KBM-7 (cell line): Measurements from ENCODE around the gene TMEM86B.

Experiments used
- DNase-seq: peaks from one replicate; pipeline ENCODE4 v3.0.0-alpha.2; 2015
- in situ Hi-C: fragments of 300-500 bp; cut with MboI; formaldehyde crosslinking; loops from 2 replicates; pipeline ENCODE4 v1.14.3; 2020; ENCODE audit warnings: low sequenced_read_pairs, low pct_unique_long_range_greater_than_20kb, mixed read lengths

The TMEM86B gene

DNA sequence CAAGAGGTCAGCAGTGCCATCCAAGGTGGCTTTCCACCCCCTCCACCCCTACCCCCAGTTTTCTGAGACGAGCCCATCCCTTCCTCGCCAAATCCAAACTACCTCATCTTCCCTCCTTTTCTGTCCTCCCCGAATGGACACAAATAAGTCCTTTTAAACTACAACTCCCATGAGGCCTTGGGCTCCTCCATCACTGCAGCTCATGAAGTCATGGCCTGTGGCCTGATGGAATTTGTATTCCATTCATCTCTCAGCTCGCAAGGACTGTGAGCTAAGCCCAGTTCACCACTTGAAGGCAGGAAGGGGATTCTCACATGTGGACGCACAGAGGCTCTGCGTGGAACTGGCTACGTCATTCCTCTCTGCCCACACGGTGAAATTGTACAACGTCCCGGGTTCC, 31.8 kb downstream of the TMEM86B start:
- in situ Hi-C loops: no loop called here
- no peak for DNase-seq

DNA sequence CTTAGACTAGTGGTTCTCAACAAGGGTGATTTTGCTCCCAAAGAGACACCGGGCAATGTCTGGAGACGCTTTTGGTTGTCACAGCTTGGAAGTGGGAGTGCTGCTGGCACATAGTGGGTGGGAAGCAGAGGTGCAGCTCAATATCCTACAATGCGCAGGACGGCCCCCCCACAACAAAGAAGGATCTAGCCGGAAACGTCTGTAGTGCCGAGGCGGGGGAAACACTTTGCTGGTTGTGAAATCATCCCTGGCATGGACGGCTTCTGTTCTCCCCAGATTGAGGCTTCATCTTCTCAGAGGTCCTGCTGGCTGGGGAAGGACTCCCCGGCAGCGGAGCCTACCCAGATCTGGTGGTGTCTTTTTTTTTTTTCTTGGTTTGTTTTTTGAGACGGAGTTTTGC, 35.1 kb downstream of the TMEM86B start:
- no peak for DNase-seq

DNA sequence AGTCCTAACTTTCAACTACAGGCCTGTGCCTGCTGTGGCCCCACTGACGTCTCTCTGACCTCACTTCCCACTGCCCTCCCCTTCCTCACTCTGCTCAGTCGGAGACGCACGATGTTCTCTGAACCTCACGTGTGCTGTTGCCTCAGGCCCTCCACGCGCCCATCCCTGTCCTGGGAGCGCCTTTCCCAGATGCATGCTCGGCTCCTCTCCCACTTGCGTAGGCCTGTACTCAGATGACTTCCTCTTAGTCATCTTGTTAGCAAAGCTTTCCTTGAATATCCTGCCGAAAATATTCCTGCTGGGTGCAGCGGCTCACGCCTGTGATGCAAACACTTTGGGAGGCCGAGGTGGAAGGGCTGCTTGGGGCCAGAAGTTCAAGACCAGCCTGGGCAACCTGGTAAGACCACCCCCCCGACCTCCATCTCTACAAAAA, 39.1 kb downstream of the TMEM86B start:
- peak; percentile 28 for DNase-seq
- in situ Hi-C loops: no loop called here

More for the DNA sequence above, 35.1 kb downstream of the TMEM86B start:
- in situ Hi-C loops: no loop called here

DNA sequence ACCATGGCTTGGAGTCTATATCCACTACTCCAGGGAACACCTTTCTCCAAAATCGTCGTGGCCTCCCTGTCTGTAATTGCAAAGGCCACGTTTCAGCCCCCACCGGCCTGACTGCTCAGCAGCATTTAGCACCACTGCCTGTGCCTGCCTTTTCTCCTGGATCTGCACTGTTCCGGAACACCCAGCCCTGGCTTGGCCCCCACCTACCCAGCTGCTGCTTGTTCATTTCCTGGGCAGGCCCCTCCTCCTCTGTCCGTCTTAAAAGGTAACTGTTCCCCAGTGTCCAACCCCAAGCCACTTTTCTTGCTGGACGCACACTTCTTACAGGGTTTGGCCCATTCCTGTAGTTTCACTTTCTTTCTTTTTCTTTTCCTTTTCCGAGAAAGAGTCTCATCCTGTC, 39.9 kb downstream of the TMEM86B start:
- in situ Hi-C loops: no loop called here
- DNase-seq: no peak

DNA sequence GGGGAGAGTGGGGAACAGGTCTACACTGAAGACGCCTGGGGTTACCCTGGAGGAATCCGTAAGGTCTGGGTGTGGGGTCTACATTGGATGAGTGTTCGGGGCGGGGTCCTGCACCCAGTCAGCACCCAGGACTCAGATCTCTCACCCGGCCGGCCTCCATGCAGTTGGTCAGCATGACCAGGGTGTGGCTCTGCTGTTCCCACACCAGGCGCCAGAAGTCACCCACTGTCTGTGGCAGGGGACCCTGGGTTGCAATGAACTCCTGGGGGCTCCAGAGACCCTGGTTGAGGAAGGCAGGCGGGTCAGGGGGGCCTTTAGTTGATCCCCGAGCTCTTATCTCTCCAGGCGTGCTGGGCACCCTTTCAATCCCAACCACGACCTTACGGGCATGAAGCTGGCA, 42.5 kb downstream of the TMEM86B start:
- in situ Hi-C loops: no loop called here
- no peak for DNase-seq

DNA sequence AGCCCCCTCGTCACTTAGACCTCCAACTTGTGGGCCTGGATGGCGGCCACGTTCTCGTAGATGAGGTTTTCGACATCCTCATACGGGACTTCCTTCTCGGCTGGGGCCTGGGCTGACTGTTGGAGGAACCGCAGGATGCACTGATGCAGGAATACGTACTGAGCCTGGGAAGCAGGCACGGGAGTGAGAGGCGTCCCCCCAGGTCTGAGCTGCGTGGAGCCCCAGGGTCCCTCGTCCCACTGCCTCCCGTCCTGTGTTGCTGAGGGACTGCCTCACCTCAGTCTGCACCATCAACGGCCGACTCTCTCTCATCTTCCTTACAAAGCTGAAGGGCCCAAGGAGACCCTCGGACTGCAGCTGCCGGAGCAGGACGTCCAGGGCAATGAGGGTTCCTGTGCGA, 46.8 kb downstream of the TMEM86B start:
- no peak for DNase-seq
- in situ Hi-C loops: no loop called here

DNA sequence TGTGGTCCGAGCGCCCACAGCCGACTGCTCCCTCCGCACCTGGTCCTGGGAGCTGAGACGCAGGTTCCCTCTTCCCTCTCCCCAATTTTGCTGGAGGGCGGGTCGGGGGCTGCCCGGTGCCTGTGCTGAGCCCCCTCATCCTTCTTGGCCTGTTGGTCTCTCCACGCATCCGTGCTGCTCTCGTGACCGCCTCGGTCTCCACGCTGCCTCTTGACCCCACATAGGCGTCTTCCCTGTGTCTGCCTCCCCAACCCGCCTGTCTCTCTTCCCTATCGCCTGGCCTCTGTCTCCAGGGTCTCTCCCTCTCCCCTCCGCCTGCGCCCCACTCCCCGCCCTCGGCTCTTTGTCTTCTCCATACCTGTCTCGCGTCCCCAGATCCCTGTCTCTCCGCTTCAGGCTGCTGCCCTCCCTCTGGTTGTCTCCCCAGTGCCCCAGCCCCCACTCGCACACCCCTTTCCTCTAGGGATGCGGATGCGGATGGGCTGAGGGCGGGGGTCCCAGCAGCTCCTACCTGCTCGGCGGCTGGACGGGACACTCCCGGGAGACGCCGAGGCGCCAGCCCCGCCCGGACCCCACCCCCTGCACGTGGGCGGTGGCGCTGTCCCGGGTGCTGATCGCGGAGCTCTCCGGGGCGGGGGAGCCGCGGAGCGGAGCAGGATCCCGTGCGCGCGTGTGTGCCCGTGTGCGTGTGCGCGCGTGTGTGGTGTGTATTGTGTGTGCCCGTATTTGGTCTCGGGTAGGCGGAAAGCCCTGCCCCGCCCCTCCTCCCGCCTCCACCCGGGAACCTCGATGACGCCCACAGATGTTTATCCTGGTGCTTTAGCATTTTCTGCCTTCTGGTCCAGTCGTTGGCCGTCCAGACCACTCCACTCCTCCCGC, 48.7 kb downstream of the TMEM86B start, which contains the start of gene SYT5:
Gene SYT5, minus strand, starts transcription at position 684 of the 879 bp plus-strand sequence. CDS start 1,248 bp downstream, outside the sequence.
- in situ Hi-C loops: no loop called here
- DNase-seq: peak; percentile 45

DNA sequence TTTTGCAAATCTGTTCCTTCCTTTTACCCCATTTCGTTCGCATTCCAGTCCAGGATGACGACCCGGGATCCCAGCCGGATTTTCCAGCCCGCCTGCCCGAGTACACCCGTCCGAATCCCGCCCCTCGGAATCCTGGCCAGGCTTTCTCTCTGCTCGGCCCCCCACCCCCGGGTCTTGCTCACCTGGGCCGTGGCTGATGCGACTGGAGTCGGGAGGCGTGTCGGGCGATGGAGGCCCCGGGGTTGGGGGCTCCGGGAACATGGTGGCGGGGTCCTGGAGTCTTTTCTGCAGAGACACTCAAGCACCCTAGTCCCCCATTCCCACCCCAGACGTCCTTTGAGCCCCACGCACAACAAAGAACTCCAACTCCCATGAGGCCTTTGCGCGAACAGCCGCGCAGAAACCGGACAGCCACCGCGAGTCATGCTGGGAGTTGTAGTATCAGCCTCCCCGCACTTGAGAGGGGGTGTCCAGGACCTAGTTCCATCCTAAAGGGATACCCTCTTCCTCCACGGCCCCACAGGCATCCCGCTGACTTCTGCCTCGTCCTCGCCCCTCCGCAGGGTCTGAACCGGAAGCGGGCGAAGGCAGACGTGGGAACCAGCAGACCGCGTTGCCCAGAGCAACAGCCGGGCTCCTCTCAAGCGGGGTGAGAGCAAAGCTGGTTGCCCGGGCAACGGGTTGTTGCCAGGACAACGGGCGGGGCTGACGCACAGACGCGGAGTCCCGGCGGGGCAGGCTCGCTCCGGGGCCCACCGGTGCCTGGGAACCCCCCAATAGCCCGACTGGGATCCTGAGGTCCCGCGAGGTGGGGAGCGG, 49.6 kb downstream of the TMEM86B start:
- DNase-seq: peak; percentile 89

More for the DNA sequence above, 49.6 kb downstream of the TMEM86B start:
- in situ Hi-C loops: no loop called here
